ENCODE measurements around the gene SYNPO2.

- no peak for TF ChIP-seq CTCF (IDR thresholded peaks at IDR 0.05)
- TF ChIP-seq POLR2A (IDR thresholded peaks at IDR 0.05), result no peak
Measured at GRCh38 chr4:118942465-118942864, 53.8 kb downstream of the SYNPO2 start.

Data from vagina (tissue), 2 donors.